K562 (cell line): ENCODE data around the gene CILP. TPM values are rescaled to one million over a fixed set of nuclear protein-coding genes. Genes with fewer than 3 reads are reported as not detected.

Experiments used
- ATAC-seq: fragments of 200-7000 bp; cut with Tn5 transposase; 3 replicates; pipeline ENCODE4 v1.9.1; 2020; ENCODE audit warnings: moderate library complexity
- BruUV-seq: library from RNA; stranded (reverse); fragments of 400-500 nt; replicated peaks from 2 replicates; lab custom pipeline; 2021; lab: Mats Ljungman, UMichigan
- CTCF ChIA-PET: fragments of 300-600 bp; formaldehyde crosslinking; extraction: SDS; loops from one replicate; lab custom pipeline; 2021; ENCODE audit warnings: low intra/inter-chr PET ratio; lab: Yijun Ruan, JAX
- POLR2A ChIA-PET: fragments of 300-600, 350-650 bp; sonication (Branson Sonifier 250); formaldehyde crosslinking; extraction: SDS; loops from one replicate; lab custom pipeline; 2021; ENCODE audit warnings: antibody characterized with exemption, inconsistent platforms; lab: Yijun Ruan, JAX
- DNase-seq, 4 experiments: peaks; one replicate each; pipeline versions ENCODE4 v3.0.0 to v3.0.0-alpha.2; 2011 to 2018; ENCODE audit warnings: low spot score in 3 of 4, mixed read lengths in 3 of 4; ENCODE audit errors: extremely low read depth in 1 of 4
- FAIRE-seq: peaks from 2 replicates; lab custom pipeline; 2011; peaks lifted over from hg19 to GRCh38; lab: Jason Lieb, UNC
- H2AFZ ChIP-seq: 2 replicates; pipeline ENCODE4 v1.6.0; 2011; ENCODE audit warnings: low read depth, low read length, control low read depth, inconsistent platforms
- H3K27ac ChIP-seq: fragments of 200-600 bp; 3 replicates; pipeline ENCODE4 v1.8.0; 2011; ENCODE audit warnings: low read depth, mild to moderate bottlenecking, control low read depth, inconsistent platforms, low read length, moderate library complexity, mixed read lengths; ENCODE audit errors: extremely low read depth
- H3K27me3 ChIP-seq, 2 experiments: fragments of 300-600 bp in 1 of 2; 2 replicates in 1 of 2; 3 replicates in 1 of 2; pipeline versions ENCODE4 v1.6.0 to v1.8.0; 2011; ENCODE audit warnings: inconsistent platforms in 2 of 2, low read length in 2 of 2, mild to moderate bottlenecking in 1 of 2, mixed read lengths in 1 of 2, moderate library complexity in 1 of 2; ENCODE audit not compliant: control insufficient read depth in 2 of 2, insufficient read depth in 2 of 2
- H3K36me3 ChIP-seq: fragments of 300-600 bp; 3 replicates; pipeline ENCODE4 v1.8.0; 2011; ENCODE audit warnings: mild to moderate bottlenecking, low read length, inconsistent platforms; ENCODE audit not compliant: control insufficient read depth, insufficient read depth
- H3K4me1 ChIP-seq, 2 experiments: fragments of 200-600 bp in 1 of 2; replicated peaks in 1 of 2; 2 replicates in 1 of 2; 3 replicates in 1 of 2; pipeline versions ENCODE4 v1.5.1 to v1.8.0; 2011; ENCODE audit warnings: inconsistent platforms in 2 of 2, low read length in 2 of 2, mild to moderate bottlenecking in 1 of 2, mixed read lengths in 1 of 2, moderate library complexity in 1 of 2; ENCODE audit not compliant: control insufficient read depth in 2 of 2, insufficient read depth in 2 of 2
- H3K4me2 ChIP-seq: 2 replicates; pipeline ENCODE4 v1.6.1; 2011; ENCODE audit warnings: low read length, control low read depth, inconsistent platforms, mixed read lengths; ENCODE audit not compliant: insufficient read depth
- H3K4me3 ChIP-seq: fragments of 200-600 bp; sonication (generic), shearing (Covaris generic); 2 replicates; pipeline ENCODE4 v1.5.1; 2016; ENCODE audit warnings: control low read depth, inconsistent platforms
- H3K79me2 ChIP-seq: fragments of 200-600 bp; 3 replicates; pipeline ENCODE4 v1.8.0; 2011; ENCODE audit warnings: low read length, inconsistent platforms; ENCODE audit not compliant: control insufficient read depth, insufficient read depth
- H3K9ac ChIP-seq, 2 experiments: 2 replicates each; pipeline versions ENCODE4 v1.6.0 to v1.6.1; 2011; ENCODE audit warnings: low read depth in 2 of 2, low read length in 2 of 2, control low read depth in 1 of 2, inconsistent platforms in 1 of 2, mild to moderate bottlenecking in 1 of 2, mixed read lengths in 1 of 2; ENCODE audit not compliant: insufficient read depth in 1 of 2
- H3K9me1 ChIP-seq: one replicate; pipeline ENCODE4 v1.6.0; 2011; ENCODE audit warnings: inconsistent platforms, mild to moderate bottlenecking, low read length, moderate library complexity; ENCODE audit not compliant: control insufficient read depth, insufficient read depth
- H3K9me3 ChIP-seq: replicated peaks from 2 replicates; pipeline ENCODE4 v1.5.1; 2011; ENCODE audit warnings: low read depth, low read length, inconsistent platforms; ENCODE audit not compliant: control insufficient read depth, insufficient read depth
- H4K20me1 ChIP-seq: replicated peaks from 2 replicates; pipeline ENCODE4 v1.6.1; 2011; ENCODE audit warnings: low read length, inconsistent platforms, mixed read lengths; ENCODE audit not compliant: control insufficient read depth, insufficient read depth
- ATF1 ChIP-seq, 2 experiments: fragments of 450-650 bp in 1 of 2; IDR thresholded peaks; 2 replicates each; pipeline ENCODE4 v1.6.1; 2016; ENCODE audit warnings: missing compliant biosample characterization in 1 of 2, missing genetic modification characterization in 1 of 2
- ATF3 ChIP-seq, 2 experiments: fragments of 450-650 bp in 1 of 2; sonication (generic) in 1 of 2; formaldehyde crosslinking in 1 of 2; IDR thresholded peaks in 1 of 2; conservative IDR thresholded peaks in 1 of 2; 2 replicates each; pipeline versions ENCODE4 v1.6.1 to v1.8.1; 2016 to 2023; ENCODE audit warnings: mild to moderate bottlenecking in 2 of 2, moderate library complexity in 2 of 2, inconsistent platforms in 1 of 2, missing genetic modification reagents in 1 of 2
- BRF1 ChIP-seq: IDR thresholded peaks from 3 replicates; pipeline ENCODE4 v1.6.1; 2011; ENCODE audit warnings: borderline replicate concordance, mild to moderate bottlenecking; ENCODE audit not compliant: insufficient read length; ENCODE audit errors: extremely low read depth
- DPF2 ChIP-seq: fragments of 450-650 bp; IDR thresholded peaks from 2 replicates; pipeline ENCODE4 v1.6.1; 2016
- ELF2 ChIP-seq: fragments of 250-450 bp; sonication (Bioruptor Pico); IDR thresholded peaks from 2 replicates; pipeline ENCODE4 v1.5.0; 2021; ENCODE audit warnings: mild to moderate bottlenecking
- ETS1 ChIP-seq: conservative IDR thresholded peaks from 2 replicates; pipeline ENCODE4 v1.6.1; 2011; ENCODE audit warnings: low read depth, mild to moderate bottlenecking, low read length; ENCODE audit not compliant: control insufficient read depth
- ETV1 ChIP-seq: fragments of 450-650 bp; conservative IDR thresholded peaks from 2 replicates; pipeline ENCODE4 v1.6.1; 2016; ENCODE audit warnings: missing genetic modification characterization, control low read depth, low read depth, missing compliant biosample characterization
- EWSR1 ChIP-seq: fragments of 450-650 bp; IDR thresholded peaks from 2 replicates; pipeline ENCODE4 v1.6.1; 2018; ENCODE audit warnings: borderline replicate concordance, mild to moderate bottlenecking, low read depth, moderate library complexity; ENCODE audit not compliant: partially characterized antibody
- HNRNPUL1 ChIP-seq: fragments of 200-400 bp; formaldehyde crosslinking; IDR thresholded peaks from 2 replicates; pipeline ENCODE4 v1.6.1; 2017; ENCODE audit warnings: low read length
- LCOR ChIP-seq: sonication (generic); formaldehyde crosslinking; IDR thresholded peaks from 2 replicates; pipeline ENCODE4 v1.8.0; 2022; ENCODE audit warnings: mild to moderate bottlenecking, missing genetic modification reagents
- MECOM ChIP-seq: fragments of 250-450 bp; sonication (Bioruptor Pico); IDR thresholded peaks from 2 replicates; pipeline ENCODE4 v1.8.0; 2022; ENCODE audit warnings: inconsistent platforms
- POLR2B ChIP-seq: fragments of 450-650 bp; IDR thresholded peaks from 2 replicates; pipeline ENCODE4 v1.6.1; 2018; ENCODE audit warnings: low read depth; ENCODE audit not compliant: partially characterized antibody
- RBBP5 ChIP-seq: fragments of 200-600 bp; sonication (generic); IDR thresholded peaks from 2 replicates; pipeline ENCODE4 v1.6.1; 2012; ENCODE audit warnings: borderline replicate concordance, mild to moderate bottlenecking, low read length, control low read depth, inconsistent platforms; ENCODE audit not compliant: insufficient read depth, poor library complexity, severe bottlenecking
- SIN3A ChIP-seq, 2 experiments: fragments of 150-350 bp in 1 of 2; IDR thresholded peaks; 2 replicates each; pipeline ENCODE4 v1.6.1; 2011 to 2016; ENCODE audit warnings: borderline replicate concordance in 2 of 2, low read depth in 2 of 2, low read length in 2 of 2, mild to moderate bottlenecking in 2 of 2, moderate library complexity in 2 of 2; ENCODE audit not compliant: control insufficient read depth in 1 of 2
- SRSF3 ChIP-seq: fragments of 200-400 bp; formaldehyde crosslinking; IDR thresholded peaks from 2 replicates; pipeline ENCODE4 v1.6.1; 2016; ENCODE audit warnings: mild to moderate bottlenecking, low read length, moderate library complexity; ENCODE audit not compliant: insufficient read depth
- THAP12 ChIP-seq: fragments of 250-450 bp; sonication (Bioruptor Pico); IDR thresholded peaks from 2 replicates; pipeline ENCODE4 v1.9.0; 2021; ENCODE audit warnings: mild to moderate bottlenecking, inconsistent platforms
- ZNF668 ChIP-seq: fragments of 250-450 bp; sonication (Bioruptor Pico); IDR thresholded peaks from 2 replicates; pipeline ENCODE4 v1.8.0; 2022; ENCODE audit warnings: mild to moderate bottlenecking, inconsistent platforms
- WGBS: fragments of 100-300 bp; shearing (Covaris generic); methylation state at CpG from one replicate; pipeline ENCODE4 v1.1.6; 2016; ENCODE audit warnings: low coverage, mixed read lengths; ENCODE audit not compliant: insufficient coverage; ENCODE audit errors: missing lambda C conversion rate; 5-methylcytosine and 5-hydroxymethylcytosine counted together
- in situ Hi-C: fragments of 300-500 bp; cut with MboI; formaldehyde crosslinking; loops from 4 replicates; pipeline ENCODE4 v1.15.0; 2018; ENCODE audit warnings: inconsistent platforms, mixed read lengths
- intact Hi-C: fragments of 100-400 bp; cut with micrococcal nuclease; formaldehyde crosslinking; loops from 2 replicates; pipeline ENCODE4 v1.14.2; 2022
- polyA plus RNA-seq, 8 experiments: library from polyadenylated mRNA; depleted of rRNA in 4 of 8; stranded (reverse) in 5 of 8; unstranded in 3 of 8; fragments of >200 nt; fragmentation: Nextera tagmentation in 2 of 8; fragmentation: Illumina TruSeq in 1 of 8; extraction: Ambion mirVana in 2 of 8; extraction: Trizol in 1 of 8; gene quantifications; 2 replicates each; pipeline versions ENCODE4 v1.2.1 to v1.2.3, GENCODE V29; 2011 to 2014; ENCODE audit warnings: inconsistent platforms in 1 of 8, missing spikeins in 1 of 8
- total RNA-seq, 7 experiments: library from RNA; depleted of rRNA in 6 of 7; stranded (reverse); fragments of >200 nt in 6 of 7; fragmentation: Illumina TruSeq in 2 of 7; extraction: Trizol in 2 of 7; gene quantifications; 2 replicates each; pipeline versions ENCODE4 v1.2.1 to v1.2.3, GENCODE V29; 2011 to 2021; ENCODE audit warnings: low replicate concordance in 1 of 7

The CILP gene
- total and polyA plus RNA-seq, 9 of the 15 experiments (the other 6 are each of a cell fraction or from before 2014, with no cell fraction given) = 0.03 TPM; not detected in 8

GRCh38 chr15:65195548-65195923 is 15.7 kb downstream of the CILP start:
- Histone ChIP-seq H3K36me3 (no peaks in the 10 kb centered on the region), H3K9ac (no peak overlapping the region), H4K20me1 (no peaks in the 10 kb centered on the region), H3K4me3 (no peak overlapping the region), H3K9me3 (no peaks in the 10 kb centered on the region; the same call in 1 of the 2 replicates), H3K27ac (no peak overlapping the region), H3K4me1 (peaks cover 2 to 4% of the 10 kb centered on the region in 2 experiments; a peak in 2 of 5 replicates), H3K79me2 (no peaks in the 10 kb centered on the region), H3K27me3 (peaks cover 9 to 19% of the 10 kb centered on the region in 2 experiments; a peak in 3 of 5 replicates), H2AFZ (no peak overlapping the region), H3K4me2 (no peak overlapping the region), H3K9me1 (peaks cover 3% of the 10 kb centered on the region)
- no peak for FAIRE-seq
- WGBS = 5% methylated on average over 5 of the region's 5 CpGs
- no peak for ATAC-seq
- POLR2A ChIA-PET = interaction anchor here (1.7 to 3.5 kb wide), 2 partner anchors 10 to 110 kb away, joined by 9 to 23 read pairs; partner anchors contain the start of genes CLPX and RNU5B-1
- in situ Hi-C loops (loop anchor here (5.0 kb wide), 2 partner anchors 77 to 187 kb away; no protein-coding TSS in a partner anchor), intact Hi-C loops (no loop called here)
- TF ChIP-seq ETV1 (no peak), THAP12 (CRISPR knock-in tag) (no peak), ATF3 (IDR thresholded peaks at IDR 0.05) (no peak), ATF3 (CRISPR knock-in tag; conservative IDR thresholded peaks at IDR 0.05) (no peak), SIN3A (IDR thresholded peaks at IDR 0.05; ENCODE audit: borderline replicate concordance in 2 of 2, control insufficient read depth in 1 of 2, low read depth in 2 of 2, low read length in 2 of 2) (no peak), BRF1 (no peak), ZNF668 (no peak), LCOR (CRISPR knock-in tag) (no peak), ELF2 (no peak), ETS1 (no peak), MECOM (CRISPR knock-in tag) (no peak), POLR2B (no peak), HNRNPUL1 (no peak), SRSF3 (no peak), DPF2 (no peak), EWSR1 (no peak), RBBP5 (no peak), ATF1 (CRISPR knock-in tag; IDR thresholded peaks at IDR 0.05) (no peak), ATF1 (tag; IDR thresholded peaks at IDR 0.05) (no peak)
- CTCF ChIA-PET = interaction anchor here (0.9 kb wide), 1 partner anchor 76 kb away, joined by 4 read pairs; no protein-coding TSS in a partner anchor
- BruUV-seq = no TSS peak
- DNase-seq = no peak
